ENCODE data around the gene CIDEA. TPM values are rescaled to one million over a fixed set of nuclear protein-coding genes. Genes with fewer than 3 reads are reported as not detected.

CIDEA gene
- total RNA-seq, 3 donors from 2014 or later, result 32.4 to 461 (median 68.6) TPM

GRCh38 chr18:12301263-12302005, 47.3 kb downstream of the CIDEA start:
- Histone ChIP-seq H3K27me3 (no peaks in the 10 kb centered on the region), H3K36me3 (no peaks in the 10 kb centered on the region), H3K4me1 (no peaks in the 10 kb centered on the region), H3K4me3 (no peak overlapping the region), H3K27ac (no peak overlapping the region), H3K9me3 (no peaks in the 10 kb centered on the region)
- TF ChIP-seq CTCF (IDR thresholded peaks at IDR 0.05) (no peak), POLR2A (IDR thresholded peaks at IDR 0.05) (no peak), POLR2AphosphoS5 (IDR thresholded peaks at IDR 0.05) (no peak)
- intact Hi-C loops (cut with DNase I; ENCODE audit: low total_unique reads), result no loop called here
- no peak for DNase-seq (ENCODE audit: low spot score in 2 of 2)

GRCh38 chr18:12302391-12303147, 48.4 kb downstream of the CIDEA start:
- Histone ChIP-seq H3K4me3 (no peak overlapping the region), H3K27me3 (no peaks in the 10 kb centered on the region), H3K9me3 (no peaks in the 10 kb centered on the region), H3K4me1 (no peaks in the 10 kb centered on the region), H3K36me3 (no peaks in the 10 kb centered on the region), H3K27ac (no peak overlapping the region)
- intact Hi-C loops (cut with DNase I; ENCODE audit: low total_unique reads), result no loop called here
- no peak for TF ChIP-seq POLR2A (IDR thresholded peaks at IDR 0.05)
- TF ChIP-seq CTCF (IDR thresholded peaks at IDR 0.05), result no peak
- no peak for TF ChIP-seq POLR2AphosphoS5 (IDR thresholded peaks at IDR 0.05)
- DNase-seq (ENCODE audit: low spot score in 2 of 2), result no peak

- intact Hi-C loops (cut with DNase I; ENCODE audit: low total_unique reads), result no loop called here
- no peaks in the 10 kb centered on the region for H3K4me1 ChIP-seq
- H3K27me3 ChIP-seq, result no peaks in the 10 kb centered on the region
- no peaks in the 10 kb centered on the region for H3K36me3 ChIP-seq
- no peak overlapping the region for H3K4me3 ChIP-seq
- no peak for TF ChIP-seq POLR2AphosphoS5 (IDR thresholded peaks at IDR 0.05)
- no peak for TF ChIP-seq POLR2A (IDR thresholded peaks at IDR 0.05)
- TF ChIP-seq CTCF (IDR thresholded peaks at IDR 0.05), result no peak
- peak; percentile 46 to 76 for DNase-seq (ENCODE audit: low spot score in 2 of 2)
- no peak overlapping the region for H3K27ac ChIP-seq
- H3K9me3 ChIP-seq, result no peaks in the 10 kb centered on the region
Observed at GRCh38 chr18:12304351-12305210, 50.4 kb downstream of the CIDEA start.

- no peak for DNase-seq (ENCODE audit: low spot score in 2 of 2)
- TF ChIP-seq CTCF (IDR thresholded peaks at IDR 0.05), result no peak
- no peak for TF ChIP-seq POLR2A (IDR thresholded peaks at IDR 0.05)
- TF ChIP-seq POLR2AphosphoS5 (IDR thresholded peaks at IDR 0.05), result no peak
- intact Hi-C loops (cut with DNase I; ENCODE audit: low total_unique reads), result no loop called here
- H3K4me1 ChIP-seq, result no peaks in the 10 kb centered on the region
- H3K4me3 ChIP-seq, result no peak overlapping the region
- H3K27me3 ChIP-seq, result no peaks in the 10 kb centered on the region
- H3K27ac ChIP-seq, result no peak overlapping the region
- no peaks in the 10 kb centered on the region for H3K36me3 ChIP-seq
- H3K9me3 ChIP-seq, result no peaks in the 10 kb centered on the region
Observed at GRCh38 chr18:12305211-12305610, 51.0 kb downstream of the CIDEA start.

Data from breast epithelium (tissue), 4 donors.